GM12878 (cell line): Measurements from ENCODE around the gene KCNMB4.

Experiments used
- CTCF ChIP-seq, 3 experiments: IDR thresholded peaks in 2 of 3; conservative IDR thresholded peaks in 1 of 3; 2 replicates each; pipeline ENCODE4 v1.5.1; 2011; ENCODE audit warnings: low read depth in 3 of 3, low read length in 3 of 3, mild to moderate bottlenecking in 3 of 3, control low read depth in 2 of 3, moderate library complexity in 2 of 3, inconsistent platforms in 1 of 3, mixed read lengths in 1 of 3; ENCODE audit not compliant: control insufficient read depth in 2 of 3, insufficient read depth in 1 of 3; ENCODE audit errors: extremely low read depth in 1 of 3
- EZH2 ChIP-seq: IDR thresholded peaks from 2 replicates; pipeline ENCODE4 v1.6.1; 2012; ENCODE audit warnings: low read depth, mild to moderate bottlenecking, control low read depth, inconsistent platforms, low read length, borderline replicate concordance; ENCODE audit not compliant: control insufficient read depth
- JUNB ChIP-seq: IDR thresholded peaks from 2 replicates; pipeline ENCODE4 v1.6.1; 2016; ENCODE audit warnings: antibody characterized with exemption, mild to moderate bottlenecking
- NRF1 ChIP-seq: conservative IDR thresholded peaks from 2 replicates; pipeline ENCODE4 v1.6.1; 2011; ENCODE audit warnings: mild to moderate bottlenecking, low read depth, low read length, improper control_type of control experiment
- SPI1 ChIP-seq: IDR thresholded peaks from 2 replicates; pipeline ENCODE4 v1.6.1; 2011; ENCODE audit warnings: low read depth, mild to moderate bottlenecking, low read length, moderate library complexity, borderline replicate concordance; ENCODE audit not compliant: insufficient read depth
- ZNF207 ChIP-seq: fragments of 450-650 bp; IDR thresholded peaks from 2 replicates; pipeline ENCODE4 v1.6.1; 2014; ENCODE audit warnings: antibody characterized with exemption, mild to moderate bottlenecking, borderline replicate concordance

DNA sequence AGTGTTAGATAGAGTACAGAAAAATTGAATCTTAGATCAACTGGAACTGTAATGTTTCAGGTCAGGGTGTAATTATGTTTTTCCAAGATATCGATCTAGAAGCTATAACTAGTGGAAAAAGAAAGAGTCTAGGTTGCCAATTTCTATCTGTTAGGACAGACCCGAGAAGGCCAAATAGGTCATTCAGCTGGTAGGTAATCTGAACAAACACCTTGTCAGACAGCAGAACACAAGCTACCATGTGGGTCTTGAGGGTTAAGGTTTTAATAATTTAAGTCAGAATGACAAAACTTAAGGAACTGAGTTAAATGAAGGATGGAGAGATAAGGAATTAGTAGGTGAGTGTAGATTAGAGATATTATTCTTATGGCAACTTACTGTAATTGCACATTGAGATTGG lies 44.9 kb upstream of the KCNMB4 start:
- TF ChIP-seq CTCF (IDR thresholded peaks at IDR 0.05 in 2 of 3, conservative IDR thresholded peaks at IDR 0.05 in 1 of 3; ENCODE audit: control insufficient read depth in 2 of 3, extremely low read depth in 1 of 3, insufficient read depth in 1 of 3, low read depth in 3 of 3, low read length in 3 of 3) (no peak), NRF1 (no peak), SPI1 (no peak), EZH2 (no peak), JUNB (no peak), ZNF207 (no peak)
